B cell (primary cell): Measurements from ENCODE around the gene ZNF80. TPM values are rescaled to one million over a fixed set of nuclear protein-coding genes. Genes with fewer than 3 reads are reported as not detected.

Experiments
- ATAC-seq: fragments of 200-7000 bp; cut with Tn5 transposase; one replicate; pipeline ENCODE4 v1.10.0; 2021; ENCODE audit warnings: low read depth, mild to moderate bottlenecking, moderate number of reproducible peaks, moderate library complexity
- CTCF ChIA-PET: fragments of 350-600 bp; sonication (Branson Sonifier 250); formaldehyde crosslinking; loops from one replicate; lab custom pipeline; 2021; ENCODE audit warnings: antibody characterized with exemption, inconsistent platforms; lab: Charles Lee
- POLR2A ChIA-PET: fragments of 350-600 bp; sonication (Branson Sonifier 250); formaldehyde crosslinking; loops from one replicate; lab custom pipeline; 2021; ENCODE audit warnings: antibody characterized with exemption; lab: Charles Lee
- DNase-seq: peaks from one replicate; pipeline ENCODE4 v3.0.0; 2013
- H2AFZ ChIP-seq: 2 replicates; pipeline ENCODE4 v1.6.1; 2012; ENCODE audit warnings: mild to moderate bottlenecking, low read depth, low read length; ENCODE audit not compliant: insufficient read depth, poor library complexity, severe bottlenecking
- H3K27ac ChIP-seq, 2 donors: 1 replicate in 1 of 2; 2 replicates in 1 of 2; pipeline ENCODE4 v1.5.1; 2012 to 2013; ENCODE audit warnings: low read length in 2 of 2, mild to moderate bottlenecking in 2 of 2, moderate library complexity in 1 of 2
- H3K27me3 ChIP-seq, 4 experiments: fragments of 200-600 bp in 1 of 4; sonication (generic) in 1 of 4; replicated peaks in 1 of 4; 1 replicate in 2 of 4; 2 replicates in 2 of 4; pipeline versions ENCODE4 v1.6.1 to v1.7.0; 2013 to 2016; ENCODE audit warnings: low read length in 3 of 4, mild to moderate bottlenecking in 2 of 4, mixed read lengths in 1 of 4, moderate library complexity in 1 of 4; ENCODE audit not compliant: insufficient read depth in 4 of 4, control insufficient read depth in 3 of 4; ENCODE audit errors: control extremely low read depth in 1 of 4
- H3K36me3 ChIP-seq, 2 experiments: replicated peaks in 1 of 2; 1 replicate in 1 of 2; 2 replicates in 1 of 2; pipeline versions ENCODE4 v1.6.1 to v1.7.1; 2013; ENCODE audit warnings: low read length in 1 of 2; ENCODE audit not compliant: insufficient read depth in 2 of 2, control insufficient read depth in 1 of 2; ENCODE audit errors: control extremely low read depth in 1 of 2, extremely low read depth in 1 of 2
- H3K4me1 ChIP-seq, 2 donors: fragments of 200-600 bp in 1 of 2; sonication (generic) in 1 of 2; 1 replicate in 1 of 2; 2 replicates in 1 of 2; pipeline versions ENCODE4 v1.5.1 to v1.6.1; 2013 to 2017; ENCODE audit warnings: low read length in 2 of 2; ENCODE audit not compliant: control insufficient read depth in 2 of 2, insufficient read depth in 2 of 2
- H3K4me2 ChIP-seq: replicated peaks from 2 replicates; pipeline ENCODE3; 2012; ENCODE audit warnings: mild to moderate bottlenecking, low read depth, low read length; ENCODE audit not compliant: poor library complexity, severe bottlenecking
- H3K4me3 ChIP-seq, 5 experiments: fragments of 200-600 bp in 1 of 5; sonication (generic) in 1 of 5; 1 replicate in 3 of 5; 2 replicates in 2 of 5; pipeline versions ENCODE4 v1.5.1 to v1.7.0; 2011 to 2016; ENCODE audit warnings: low read length in 4 of 5, mild to moderate bottlenecking in 4 of 5, low read depth in 2 of 5, control low read depth in 1 of 5, moderate library complexity in 1 of 5; ENCODE audit not compliant: insufficient read depth in 1 of 5; ENCODE audit errors: control extremely low read depth in 1 of 5, extremely low read depth in 1 of 5
- H3K79me2 ChIP-seq: fragments of 200-600 bp; sonication (generic); one replicate; pipeline ENCODE4 v1.6.0; 2016; ENCODE audit warnings: low read length; ENCODE audit not compliant: control insufficient read depth, insufficient read depth
- H3K9ac ChIP-seq: fragments of 200-600 bp; sonication (generic); 2 replicates; pipeline ENCODE4 v1.6.1; 2017; ENCODE audit warnings: mild to moderate bottlenecking, low read length, moderate library complexity
- H3K9me3 ChIP-seq, 3 donors: one replicate each; pipeline versions ENCODE4 v1.6.1 to v1.7.1; 2013; ENCODE audit warnings: low read length in 2 of 3; ENCODE audit not compliant: control insufficient read depth in 2 of 3, insufficient read depth in 1 of 3; ENCODE audit errors: control extremely low read depth in 1 of 3
- H4K20me1 ChIP-seq: 2 replicates; pipeline ENCODE4 v1.6.0; 2012; ENCODE audit warnings: mild to moderate bottlenecking, low read length; ENCODE audit not compliant: insufficient read depth, control insufficient read depth, poor library complexity, severe bottlenecking
- H3K27ac Mint-ChIP-seq: one replicate; pipeline ENCODE4 v1.8.0; 2021; ENCODE audit warnings: mixed read lengths
- H3K27me3 Mint-ChIP-seq: one replicate; pipeline ENCODE4 v1.8.0; 2021; ENCODE audit warnings: mixed read lengths
- H3K4me1 Mint-ChIP-seq: one replicate; pipeline ENCODE4 v1.8.0; 2021; ENCODE audit warnings: mixed read lengths
- H3K4me3 Mint-ChIP-seq: one replicate; pipeline ENCODE4 v1.8.0; 2021; ENCODE audit warnings: mixed read lengths
- H3K9me3 Mint-ChIP-seq: one replicate; pipeline ENCODE4 v1.8.0; 2022; ENCODE audit warnings: mixed read lengths; ENCODE audit not compliant: insufficient read depth
- CTCF ChIP-seq: fragments of 200-600 bp; IDR thresholded peaks from one replicate; pipeline ENCODE4 v1.8.0; 2022; ENCODE audit warnings: antibody characterized with exemption, mild to moderate bottlenecking
- EZH2 ChIP-seq: IDR thresholded peaks from 2 replicates; pipeline ENCODE4 v1.6.1; 2012; ENCODE audit warnings: borderline replicate concordance, low read depth, mild to moderate bottlenecking, moderate library complexity, low read length; ENCODE audit not compliant: insufficient read depth, poor library complexity, severe bottlenecking
- WGBS: methylation state at CpG from one replicate; pipeline ENCODE4 v1.1.5; 2013; ENCODE audit warnings: missing lambda C conversion rate; ENCODE audit not compliant: insufficient coverage; 5-methylcytosine and 5-hydroxymethylcytosine counted together
- intact Hi-C: fragments of 100-400 bp; cut with micrococcal nuclease; formaldehyde crosslinking; loops from one replicate; pipeline ENCODE4 v1.10.0; 2022
- polyA plus RNA-seq: library from polyadenylated mRNA; depleted of rRNA; stranded (reverse); fragments of >200 nt; gene quantifications from 2 replicates; pipeline ENCODE4 v1.2.3, GENCODE V29; 2012
- total RNA-seq, 2 donors: library from RNA; stranded (reverse); fragments of 120-200 nt in 1 of 2; gene quantifications; 1 replicate in 1 of 2; 2 replicates in 1 of 2; pipeline versions ENCODE4 v1.2.3 to v1.2.4, GENCODE V29; 2013 to 2022

ZNF80 gene
- total and polyA plus RNA-seq, 2 donors (not counting 1 experiment from before 2014, with no cell fraction given): 0.04 to 0.42 TPM

- Histone ChIP-seq H3K9me3 (no peaks in the 10 kb centered on the region), H3K79me2 (no peaks in the 10 kb centered on the region), H3K27me3 (no peaks in the 10 kb centered on the region), H3K4me2 (no peak overlapping the region), H2AFZ (no peak overlapping the region), H3K4me3 (no peak overlapping the region), H3K4me1 (peaks cover 9 to 12% of the 10 kb centered on the region in 2 donors), H4K20me1 (no peaks in the 10 kb centered on the region), H3K9ac (no peak overlapping the region), H3K36me3 (no peaks in the 10 kb centered on the region), H3K27ac (no peak overlapping the region)
- CTCF ChIA-PET: no interaction called here
- DNase-seq (no peak), ATAC-seq (no peak)
- Mint-ChIP-seq H3K9me3 (no peaks in the 10 kb centered on the region), H3K27ac (no peak overlapping the region), H3K4me1 (peaks cover 21% of the 10 kb centered on the region), H3K4me3 (no peak overlapping the region), H3K27me3 (no peaks in the 10 kb centered on the region)
- POLR2A ChIA-PET: no interaction called here
- intact Hi-C loops: no loop called here
- TF ChIP-seq CTCF (no peak), EZH2 (no peak)
- WGBS: no CpG with 5 or more reads among the region's 3 CpGs
Measured at GRCh38 chr3:114235431-114235830, 1.9 kb downstream of the ZNF80 start.

GRCh38 chr3:114234745-114235144 lies 2.6 kb downstream of the ZNF80 start:
- Histone ChIP-seq H4K20me1 (no peaks in the 10 kb centered on the region), H3K36me3 (no peaks in the 10 kb centered on the region), H3K9ac (no peak overlapping the region), H3K4me3 (no peak overlapping the region), H3K27ac (no peak overlapping the region), H3K79me2 (no peaks in the 10 kb centered on the region), H3K27me3 (no peaks in the 10 kb centered on the region), H3K4me1 (peaks cover 9 to 12% of the 10 kb centered on the region in 2 donors), H3K9me3 (no peaks in the 10 kb centered on the region), H3K4me2 (no peak overlapping the region), H2AFZ (no peak overlapping the region)
- intact Hi-C loops: no loop called here
- TF ChIP-seq CTCF (no peak), EZH2 (no peak)
- no peak for DNase-seq
- Mint-ChIP-seq H3K27me3 (no peaks in the 10 kb centered on the region), H3K27ac (no peak overlapping the region), H3K4me1 (peaks cover 21% of the 10 kb centered on the region), H3K9me3 (no peaks in the 10 kb centered on the region), H3K4me3 (no peak overlapping the region)
- ATAC-seq: no peak
- ChIA-PET POLR2A (no interaction called here), CTCF (no interaction called here)
- WGBS: no CpG with 5 or more reads among the region's 3 CpGs
